HG03442 (cell line): ENCODE data around the gene BPTF.
"Not testable (repeated sequence)": the region's sequence is repeated elsewhere in the genome, so short reads cannot be mapped to it uniquely, and the experiment has no call there.

Source experiments
- ATAC-seq: cut with Tn5 transposase; IDR thresholded peaks from one replicate; pipeline ENCODE4 v1.9.1; 2021; ENCODE audit warnings: mild to moderate bottlenecking, moderate library complexity; ENCODE audit not compliant: unreplicated experiment

The BPTF gene

DNA sequence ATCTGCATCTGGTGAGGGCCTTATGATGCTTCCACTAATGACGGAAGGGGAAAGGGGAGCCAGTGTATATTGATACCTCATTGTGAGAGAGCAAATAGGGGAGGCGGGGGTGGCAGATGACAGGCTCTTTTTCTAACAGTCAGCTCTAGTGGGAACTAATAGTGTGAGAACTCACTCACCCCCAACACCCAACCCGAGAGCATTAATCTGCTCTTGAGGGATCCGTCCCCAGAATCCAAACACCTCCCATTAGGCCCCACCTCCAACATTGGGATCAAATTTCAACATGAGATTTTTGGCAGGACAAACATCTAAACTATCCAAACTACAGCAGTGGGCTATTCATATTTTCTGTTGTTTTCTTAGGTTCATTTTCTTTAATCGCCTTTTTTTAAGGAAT is 54.4 kb downstream of the BPTF start:
- no peak for ATAC-seq

GRCh38 chr17:67881083-67881482 is 55.8 kb downstream of the BPTF start:
- ATAC-seq = no peak

DNA sequence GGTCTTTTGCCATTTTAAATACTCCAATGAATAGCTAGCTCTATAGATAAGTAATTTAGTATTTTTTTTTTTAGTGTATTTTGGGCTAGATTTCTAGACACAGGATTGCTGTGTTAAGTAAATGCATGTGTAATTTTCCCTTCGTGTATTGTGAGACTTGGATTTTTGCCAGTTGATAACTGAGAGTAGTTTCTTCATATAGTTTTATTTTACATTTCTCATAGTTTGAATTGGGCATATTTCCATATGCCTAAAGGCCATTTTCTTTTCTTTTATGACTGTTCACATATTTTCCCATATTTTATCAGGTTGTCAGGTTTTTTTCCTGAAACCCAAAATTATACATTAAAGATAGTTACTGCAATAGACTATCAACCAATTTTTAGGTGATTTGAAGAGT is 59.4 kb downstream of the BPTF start:
- ATAC-seq = no peak

- no peak for ATAC-seq
These were observed 66.3 kb downstream of the BPTF start for GRCh38 chr17:67891481-67892119.

- no peak for ATAC-seq
These were observed 77.4 kb downstream of the BPTF start for GRCh38 chr17:67902511-67903231.

DNA sequence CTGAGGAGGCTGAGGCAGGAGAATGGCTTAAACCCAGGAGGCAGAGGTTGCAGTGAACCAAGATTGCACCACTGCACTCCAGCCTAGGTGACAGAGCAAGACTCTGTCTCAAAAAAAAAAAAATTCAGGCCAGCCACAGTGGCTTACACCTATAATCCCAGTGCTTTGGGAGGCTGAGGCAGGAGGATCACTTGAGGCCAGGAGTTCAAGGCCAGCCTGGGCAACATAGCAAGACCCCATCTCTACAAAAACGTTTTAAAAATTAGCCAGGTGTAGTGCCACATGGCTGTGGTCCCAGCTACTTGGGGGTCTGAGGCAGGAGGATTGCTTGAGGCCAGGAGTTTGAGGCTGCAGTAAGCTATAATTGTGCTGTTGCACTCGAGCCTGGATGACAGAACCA is 80.0 kb downstream of the BPTF start:
- not testable (repeated sequence) for ATAC-seq

GRCh38 chr17:67910117-67910803 is 85.0 kb downstream of the BPTF start:
- not testable (repeated sequence) for ATAC-seq

DNA sequence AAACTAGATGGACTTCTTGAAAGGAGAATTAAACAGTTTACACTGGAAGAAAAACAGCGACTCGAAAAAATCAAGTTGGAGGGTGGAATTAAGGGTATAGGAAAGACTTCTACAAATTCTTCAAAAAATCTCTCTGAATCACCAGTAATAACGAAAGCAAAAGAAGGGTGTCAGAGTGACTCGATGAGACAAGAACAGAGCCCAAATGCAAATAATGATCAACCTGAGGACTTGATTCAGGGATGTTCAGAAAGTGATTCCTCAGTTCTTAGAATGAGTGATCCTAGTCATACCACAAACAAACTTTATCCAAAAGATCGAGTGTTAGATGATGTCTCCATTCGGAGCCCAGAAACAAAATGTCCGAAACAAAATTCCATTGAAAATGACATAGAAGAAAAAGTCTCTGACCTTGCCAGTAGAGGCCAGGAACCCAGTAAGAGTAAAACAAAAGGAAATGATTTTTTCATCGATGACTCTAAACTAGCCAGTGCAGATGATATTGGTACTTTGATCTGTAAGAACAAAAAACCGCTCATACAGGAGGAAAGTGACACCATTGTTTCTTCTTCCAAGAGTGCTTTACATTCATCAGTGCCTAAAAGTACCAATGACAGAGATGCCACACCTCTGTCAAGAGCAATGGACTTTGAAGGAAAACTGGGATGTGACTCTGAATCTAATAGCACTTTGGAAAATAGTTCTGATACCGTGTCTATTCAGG is 85.9 kb downstream of the BPTF start:
- no peak for ATAC-seq

DNA sequence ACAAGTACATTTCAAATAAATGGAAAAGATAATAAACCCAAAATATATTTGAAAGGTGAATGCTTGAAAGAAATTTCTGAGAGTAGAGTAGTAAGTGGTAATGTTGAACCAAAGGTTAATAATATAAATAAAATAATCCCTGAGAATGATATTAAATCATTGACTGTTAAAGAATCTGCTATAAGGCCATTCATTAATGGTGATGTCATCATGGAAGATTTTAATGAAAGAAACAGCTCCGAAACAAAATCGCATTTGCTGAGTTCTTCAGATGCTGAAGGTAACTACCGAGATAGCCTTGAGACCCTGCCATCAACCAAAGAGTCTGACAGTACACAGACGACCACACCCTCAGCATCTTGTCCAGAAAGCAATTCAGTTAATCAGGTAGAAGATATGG is 86.8 kb downstream of the BPTF start:
- ATAC-seq = no peak

DNA sequence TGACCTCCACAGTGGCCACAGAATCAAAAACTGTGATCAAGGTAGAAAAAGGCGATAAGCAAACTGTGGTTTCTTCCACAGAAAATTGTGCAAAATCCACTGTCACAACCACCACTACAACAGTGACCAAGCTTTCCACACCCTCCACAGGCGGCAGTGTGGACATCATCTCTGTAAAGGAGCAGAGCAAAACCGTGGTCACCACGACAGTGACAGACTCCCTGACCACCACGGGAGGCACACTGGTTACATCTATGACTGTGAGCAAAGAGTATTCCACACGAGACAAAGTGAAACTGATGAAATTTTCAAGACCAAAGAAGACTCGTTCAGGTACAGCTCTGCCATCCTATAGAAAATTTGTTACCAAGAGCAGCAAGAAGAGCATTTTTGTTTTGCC is 87.4 kb downstream of the BPTF start:
- ATAC-seq = no peak

DNA sequence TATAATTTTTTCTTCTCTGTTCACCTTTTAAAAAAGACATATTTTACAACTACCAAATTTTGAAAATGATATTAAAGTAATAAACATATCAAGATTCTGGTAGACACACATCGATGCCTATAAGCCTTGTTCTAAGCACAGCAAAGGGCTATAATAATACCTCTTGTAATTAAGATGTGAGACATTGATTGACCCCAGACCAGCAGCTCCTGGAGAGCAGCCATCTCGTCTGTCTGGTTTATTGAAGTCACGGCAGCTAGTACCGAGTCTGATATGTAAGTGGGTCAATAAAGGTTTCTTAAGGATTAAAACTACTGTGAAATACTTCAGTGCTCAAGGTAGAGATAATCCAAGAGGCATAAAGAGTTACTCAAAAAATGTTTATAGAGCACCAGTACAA is 94.9 kb downstream of the BPTF start:
- ATAC-seq = no peak

DNA sequence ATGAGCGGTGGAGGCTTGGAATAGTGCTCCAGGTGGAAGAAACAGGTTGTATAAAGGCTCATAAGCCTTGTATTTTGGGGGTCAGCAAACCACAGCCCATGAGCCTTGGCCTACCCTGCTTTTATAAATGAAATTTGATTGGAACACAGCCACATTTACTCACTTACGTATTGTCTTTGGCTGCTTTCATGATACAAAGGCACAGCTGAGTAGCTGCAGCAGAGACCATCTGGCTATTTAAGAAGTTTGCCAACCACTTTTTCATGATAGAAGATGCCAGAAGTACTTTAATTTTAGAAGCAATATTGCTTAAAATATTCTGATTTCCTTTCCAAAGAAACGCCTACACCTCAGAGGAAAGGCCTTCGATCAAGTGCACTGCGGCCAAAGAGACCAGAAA is 97.2 kb downstream of the BPTF start:
- ATAC-seq = no peak

DNA sequence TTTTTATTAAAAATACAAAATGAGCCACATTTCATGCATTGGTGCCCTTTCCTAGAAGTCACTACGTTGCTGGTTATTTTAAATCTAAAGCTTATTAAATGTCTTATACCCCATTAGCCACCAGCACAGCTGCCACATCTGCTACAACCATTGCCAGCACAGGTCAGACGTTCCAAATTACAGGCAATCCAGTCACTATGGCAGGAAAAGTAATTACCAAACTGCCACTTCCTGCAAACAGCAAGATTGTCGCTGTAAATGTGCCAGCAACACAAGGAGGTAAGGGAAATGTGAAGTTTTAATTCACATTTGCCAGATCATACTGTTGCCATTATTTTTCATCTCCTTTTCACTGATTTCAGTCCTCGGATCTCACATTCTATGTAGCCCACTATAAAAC is 103.5 kb downstream of the BPTF start:
- not testable (repeated sequence) for ATAC-seq

DNA sequence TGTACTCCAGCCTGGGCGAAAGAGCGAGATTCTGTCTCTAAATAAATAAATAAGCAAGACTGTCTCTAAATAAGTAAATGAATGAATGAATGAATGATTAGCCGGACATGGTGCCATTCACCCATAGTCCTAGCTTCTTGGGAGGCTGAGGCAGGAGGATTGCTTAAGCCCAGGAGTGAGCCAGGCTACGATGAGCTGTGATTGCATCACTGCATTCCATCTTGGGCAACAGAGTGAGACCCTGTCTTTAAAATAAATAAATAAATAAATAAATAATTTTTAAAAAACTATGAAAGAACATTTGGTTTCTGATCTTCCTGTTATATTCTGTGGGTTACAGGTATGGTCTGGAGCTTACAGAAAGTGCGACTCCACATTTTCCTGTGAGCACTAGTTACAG is 105.9 kb downstream of the BPTF start:
- no peak for ATAC-seq

DNA sequence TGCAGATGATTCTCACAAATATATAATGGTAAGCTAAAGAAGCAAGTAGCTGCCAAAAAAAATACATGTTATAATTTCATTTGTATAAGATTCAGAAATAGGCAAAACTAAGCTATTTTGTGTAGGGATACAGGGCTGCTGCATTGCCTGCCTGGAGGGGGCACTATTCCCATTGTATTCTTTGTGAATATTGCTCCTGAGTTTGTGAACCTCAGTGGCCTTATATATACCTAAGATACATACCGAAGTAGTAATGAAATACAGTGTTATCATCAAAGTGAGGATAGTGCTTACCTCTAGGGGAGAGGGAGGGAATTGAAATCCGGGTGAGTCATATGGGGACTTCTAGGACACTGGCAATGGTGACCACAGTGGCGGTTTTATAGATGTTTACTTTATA is 117.5 kb downstream of the BPTF start:
- no peak for ATAC-seq

DNA sequence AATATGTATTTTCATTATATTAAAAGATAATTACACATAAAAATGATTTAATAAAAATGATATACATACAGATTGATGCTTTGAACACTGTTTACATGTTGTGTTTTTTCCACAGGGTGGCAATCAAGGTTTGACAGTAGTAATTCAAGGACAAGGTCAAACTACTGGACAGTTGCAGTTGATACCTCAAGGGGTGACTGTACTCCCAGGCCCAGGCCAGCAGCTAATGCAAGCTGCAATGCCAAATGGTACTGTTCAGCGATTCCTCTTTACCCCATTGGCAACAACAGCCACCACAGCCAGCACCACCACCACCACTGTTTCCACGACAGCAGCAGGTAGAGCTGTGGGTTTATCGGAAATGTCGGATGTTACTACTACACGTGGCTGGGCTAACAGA is 118.7 kb downstream of the BPTF start:
- no peak for ATAC-seq

GRCh38 chr17:67946513-67946912 is 121.2 kb downstream of the BPTF start:
- ATAC-seq = no peak

DNA sequence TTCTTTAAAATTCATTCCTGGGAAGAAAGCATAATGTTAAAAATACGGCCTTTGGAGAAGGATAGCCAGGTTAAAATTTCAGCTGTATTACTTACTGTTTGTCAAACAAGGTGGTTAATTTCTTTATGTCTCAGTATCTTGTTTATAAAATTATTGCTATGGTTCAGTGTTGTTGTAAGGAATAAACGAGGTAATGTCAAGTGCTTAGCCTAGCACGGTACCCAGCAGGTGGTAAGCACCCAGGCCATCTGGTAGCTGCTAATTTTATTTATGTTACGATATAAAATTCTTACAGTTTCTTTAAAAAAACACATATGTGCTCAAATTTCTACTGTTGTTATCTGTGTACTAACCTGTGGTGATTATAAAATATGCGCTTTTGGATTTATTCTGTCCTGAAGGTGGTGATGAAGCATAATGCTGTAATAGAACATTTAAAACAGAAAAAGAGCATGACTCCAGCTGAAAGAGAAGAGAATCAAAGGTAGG is 122.1 kb downstream of the BPTF start:
- ATAC-seq = no peak

- ATAC-seq = no peak
These were observed 125.6 kb downstream of the BPTF start for GRCh38 chr17:67950945-67951344.

DNA sequence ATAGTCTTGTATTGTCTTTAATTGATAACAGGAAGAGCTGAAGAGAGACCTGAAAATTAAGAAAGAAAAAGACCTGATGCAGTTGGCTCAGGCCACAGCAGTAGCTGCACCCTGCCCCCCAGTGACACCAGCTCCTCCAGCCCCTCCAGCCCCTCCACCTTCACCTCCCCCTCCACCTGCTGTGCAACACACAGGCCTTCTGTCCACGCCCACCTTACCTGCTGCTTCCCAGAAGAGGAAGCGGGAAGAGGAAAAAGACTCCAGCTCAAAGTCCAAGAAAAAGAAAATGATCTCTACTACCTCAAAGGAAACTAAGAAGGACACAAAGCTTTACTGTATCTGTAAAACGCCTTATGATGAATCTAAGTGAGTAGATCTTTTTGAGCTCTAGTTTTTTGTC is 134.2 kb downstream of the BPTF start:
- no peak for ATAC-seq

DNA sequence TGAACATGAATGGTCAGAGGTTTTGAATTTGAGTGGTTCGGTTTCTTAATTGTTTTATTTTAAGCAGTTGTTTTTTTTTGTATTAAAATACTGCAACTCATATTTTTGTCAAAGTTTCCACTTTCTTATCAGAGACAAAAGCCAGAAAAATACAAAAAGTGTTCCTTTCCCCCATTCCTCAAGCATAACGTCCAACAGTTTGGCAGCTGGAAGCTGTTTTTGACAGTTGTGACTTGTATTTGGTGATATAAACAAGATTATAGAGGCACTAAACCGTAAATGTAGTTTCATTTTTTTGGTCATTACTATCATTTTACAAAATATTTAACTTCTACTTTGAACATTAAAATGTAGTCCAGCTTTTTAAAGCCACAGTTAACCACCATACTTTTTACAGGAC is 135.0 kb downstream of the BPTF start:
- ATAC-seq = not testable (repeated sequence)
